NCI-H774 (cell line): ENCODE data around the gene RAD51B.

Source experiments
- DNase-seq: peaks from one replicate; lab custom pipeline; 2025; lab: John Stamatoyannopoulos, UW

RAD51B gene

DNA sequence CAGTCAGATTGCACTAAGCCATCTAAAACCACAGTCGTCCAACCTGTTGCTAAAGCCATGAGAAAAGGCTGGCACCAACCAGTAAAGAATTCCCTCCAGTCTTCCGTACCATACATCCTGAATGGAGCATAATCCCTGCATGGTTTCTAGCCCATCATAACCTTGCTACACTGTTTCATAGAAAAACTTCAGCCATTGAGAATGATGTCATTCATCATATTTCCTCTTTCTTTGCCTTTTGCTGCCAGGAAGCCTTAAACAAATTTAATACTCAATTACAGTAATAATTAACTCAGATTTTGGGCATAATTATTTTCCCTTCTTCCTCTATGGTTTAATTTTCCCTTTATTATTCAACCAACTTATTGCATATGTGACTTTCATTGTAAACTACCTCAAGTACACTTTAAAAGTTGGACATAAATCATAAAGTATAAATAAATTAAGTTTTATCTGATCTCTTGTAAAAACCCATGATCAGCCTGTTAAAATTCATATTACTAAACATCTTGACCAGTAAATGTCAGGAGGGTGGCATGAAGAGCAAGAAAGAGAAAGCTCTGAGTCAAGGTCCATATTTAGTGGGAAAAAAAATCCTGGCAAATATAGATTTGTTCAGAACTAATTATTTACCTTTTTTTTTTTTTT, 708.6 kb downstream of the RAD51B start:
- DNase-seq: no peak

DNA sequence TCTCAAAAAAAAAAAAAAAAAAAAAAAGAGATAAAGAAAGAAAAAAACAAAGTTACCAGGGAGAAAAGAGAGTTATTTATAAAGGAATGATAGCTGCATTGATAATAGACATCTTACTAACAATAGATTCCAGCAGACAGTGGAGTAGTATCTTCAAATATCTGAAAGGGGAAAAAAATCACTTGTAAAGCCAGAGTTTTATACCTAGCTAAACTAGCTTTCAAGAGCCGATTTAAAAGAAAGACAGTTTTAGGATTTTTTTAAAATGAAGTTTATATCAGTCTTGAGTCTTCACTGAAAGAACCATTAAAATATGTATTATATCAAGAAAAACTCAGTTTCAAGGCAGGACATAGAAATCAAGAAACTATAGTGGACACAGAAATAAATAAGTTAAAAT, 710.9 kb downstream of the RAD51B start:
- DNase-seq: no peak

DNA sequence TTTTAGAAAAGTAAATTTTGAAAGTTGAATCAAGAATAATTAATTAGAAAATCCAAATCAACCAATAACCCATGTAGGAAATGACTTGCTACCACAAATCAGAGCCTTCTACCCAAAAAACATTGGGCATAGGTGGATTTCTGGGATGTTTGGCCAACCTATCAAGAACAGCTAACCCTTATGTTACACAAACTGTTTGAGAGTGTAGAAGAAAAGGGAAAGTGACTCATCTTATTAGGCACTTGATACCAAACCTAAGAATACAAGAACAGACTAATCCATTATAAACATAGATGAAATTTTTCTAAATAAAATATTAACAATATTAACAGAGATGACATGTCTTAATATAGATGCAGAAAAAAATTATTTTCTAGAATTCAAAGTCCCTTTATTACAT, 712.9 kb downstream of the RAD51B start:
- DNase-seq: no peak

DNA sequence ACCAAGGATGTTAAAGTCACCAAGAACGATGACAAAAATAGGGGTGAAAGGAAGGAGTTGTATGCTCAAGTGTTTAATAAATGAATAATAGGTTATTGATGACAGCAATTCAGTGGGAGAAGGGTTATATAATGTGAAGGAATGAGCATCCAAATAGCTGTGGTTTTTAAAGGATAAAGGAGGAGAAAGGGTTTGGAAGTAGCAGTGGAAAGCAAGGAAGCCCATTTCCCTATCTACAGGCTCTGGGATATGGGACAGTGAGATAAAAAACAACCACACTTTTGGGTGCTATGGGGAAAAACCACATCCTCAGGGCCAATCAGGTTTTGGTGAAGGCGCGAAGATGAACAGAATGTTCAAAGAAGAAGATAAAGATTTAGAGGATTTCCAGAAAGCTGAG, 714.7 kb downstream of the RAD51B start:
- no peak for DNase-seq

- no peak for DNase-seq
These were observed 715.9 kb downstream of the RAD51B start for GRCh38 chr14:68535404-68536017.

GRCh38 chr14:68536018-68536410, 716.4 kb downstream of the RAD51B start:
- no peak for DNase-seq

GRCh38 chr14:68538639-68539038, 719.1 kb downstream of the RAD51B start:
- DNase-seq: no peak

DNA sequence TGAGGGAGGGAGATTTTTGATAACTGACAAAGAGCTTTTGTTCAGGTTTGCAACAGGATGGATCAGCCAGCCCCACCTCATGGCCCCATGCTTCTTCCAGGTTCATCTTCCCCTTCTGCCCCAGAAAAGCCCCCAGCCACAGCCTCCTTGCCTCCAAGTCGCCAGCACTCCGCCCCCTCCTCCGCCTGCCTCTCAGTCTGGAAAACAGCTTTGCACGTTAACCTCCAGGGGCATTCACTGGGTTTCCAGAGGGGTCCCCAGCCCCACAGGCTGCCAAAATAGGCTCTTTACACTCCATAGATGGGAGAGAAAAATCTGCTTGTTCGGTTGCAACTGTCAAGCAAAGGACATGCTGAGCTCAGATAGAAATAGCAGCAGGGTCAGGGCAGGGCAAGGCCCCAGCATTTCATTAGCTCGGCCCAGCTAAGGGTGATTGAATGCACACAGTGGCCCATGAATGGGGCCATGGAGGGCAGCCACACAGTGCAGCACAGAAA, 719.7 kb downstream of the RAD51B start:
- no peak for DNase-seq

- DNase-seq: no peak
These were observed 720.2 kb downstream of the RAD51B start for GRCh38 chr14:68539789-68540188.

GRCh38 chr14:68541178-68541896, 721.8 kb downstream of the RAD51B start:
- no peak for DNase-seq

DNA sequence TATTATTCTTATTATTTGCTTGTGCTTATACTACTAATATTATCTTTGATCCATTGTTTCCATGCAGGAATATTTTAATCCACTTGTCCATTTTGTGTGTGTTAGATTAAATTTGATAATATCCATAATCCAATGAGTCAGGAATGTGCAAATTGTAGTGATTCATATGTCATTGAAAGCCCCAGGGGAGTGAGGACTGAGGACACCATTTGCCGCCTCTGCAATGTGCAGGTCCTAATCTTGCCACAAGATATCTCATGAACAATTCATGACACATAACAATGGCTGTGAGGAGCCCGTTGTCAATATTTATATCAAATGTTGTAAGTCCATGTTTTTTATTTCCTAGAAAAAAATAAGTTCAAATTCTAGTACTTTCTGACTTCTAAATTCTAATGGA, 722.8 kb downstream of the RAD51B start:
- no peak for DNase-seq

DNA sequence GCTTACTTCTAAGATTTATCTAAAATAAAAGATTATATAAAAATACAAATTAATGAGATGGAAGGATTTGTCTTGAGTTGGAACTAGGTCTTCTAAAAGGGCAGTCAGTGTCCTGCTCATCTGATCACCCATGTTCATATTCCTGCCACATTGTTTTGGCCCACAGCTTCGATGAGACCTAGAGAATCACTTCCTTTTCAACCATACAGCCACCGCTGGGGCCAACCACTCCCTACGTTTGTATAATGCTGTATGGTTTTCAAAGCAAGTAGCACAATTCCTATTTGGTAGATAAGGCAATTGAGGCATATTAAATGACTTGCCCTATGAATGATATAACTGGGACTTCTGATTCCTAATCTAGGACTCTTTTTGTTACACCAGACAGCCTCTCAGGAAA, 723.9 kb downstream of the RAD51B start:
- DNase-seq: no peak

DNA sequence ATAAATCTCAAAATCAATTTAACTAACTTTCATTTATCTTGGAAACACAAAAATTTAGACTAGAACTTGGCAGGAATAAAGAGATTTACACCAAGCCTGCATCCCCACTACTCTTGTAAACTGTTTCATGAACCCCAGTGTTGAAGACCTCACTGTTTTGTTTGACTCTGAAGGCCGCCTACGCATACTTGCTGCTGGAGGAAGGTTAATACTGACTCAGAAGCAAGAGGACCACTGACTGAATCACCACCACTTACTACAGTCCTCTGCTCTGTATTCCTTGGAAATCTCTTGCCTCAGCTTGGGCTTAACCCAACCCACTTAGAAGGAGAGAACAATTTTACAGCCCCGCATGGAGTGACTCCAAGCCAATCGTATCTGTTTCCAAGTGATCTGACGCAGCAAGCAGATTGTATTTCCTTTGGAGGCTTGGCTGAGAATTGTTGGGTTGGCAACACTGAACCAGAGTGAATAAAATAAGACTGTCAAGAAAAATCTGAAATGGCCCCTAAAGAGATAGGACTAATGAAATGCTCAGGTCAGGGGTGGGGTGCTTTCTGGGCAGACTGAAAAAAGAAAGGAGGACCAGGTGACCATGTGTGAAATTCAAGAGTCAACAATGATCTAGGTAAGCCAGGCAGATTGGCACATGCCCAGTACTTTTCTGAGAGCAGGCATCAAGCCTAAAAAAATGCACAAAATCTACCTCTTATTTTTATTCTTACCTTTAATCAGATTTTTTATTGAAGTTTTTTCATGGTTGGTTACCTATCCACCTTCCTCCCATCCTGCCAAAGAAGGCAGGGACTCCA, 724.7 kb downstream of the RAD51B start:
- DNase-seq: no peak

DNA sequence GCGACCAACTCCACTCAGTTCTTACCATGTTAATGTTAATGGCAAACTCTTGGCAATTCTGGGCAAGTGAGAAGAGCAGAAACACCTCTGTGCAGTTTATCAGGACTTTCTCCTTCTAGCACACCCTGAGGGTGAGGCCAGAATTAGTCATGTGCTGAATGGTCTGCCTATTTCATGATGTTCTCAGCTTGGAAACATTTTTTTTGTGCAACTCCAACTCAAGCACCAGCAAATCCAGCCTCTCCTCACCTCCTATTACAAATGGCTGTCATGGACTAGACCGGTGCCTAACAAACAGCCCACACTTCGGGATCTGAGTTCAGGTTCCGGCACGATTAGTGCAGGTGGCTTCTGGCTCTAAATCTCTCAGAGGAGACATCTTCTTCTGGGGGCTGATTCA, 727.3 kb downstream of the RAD51B start:
- DNase-seq: no peak

DNA sequence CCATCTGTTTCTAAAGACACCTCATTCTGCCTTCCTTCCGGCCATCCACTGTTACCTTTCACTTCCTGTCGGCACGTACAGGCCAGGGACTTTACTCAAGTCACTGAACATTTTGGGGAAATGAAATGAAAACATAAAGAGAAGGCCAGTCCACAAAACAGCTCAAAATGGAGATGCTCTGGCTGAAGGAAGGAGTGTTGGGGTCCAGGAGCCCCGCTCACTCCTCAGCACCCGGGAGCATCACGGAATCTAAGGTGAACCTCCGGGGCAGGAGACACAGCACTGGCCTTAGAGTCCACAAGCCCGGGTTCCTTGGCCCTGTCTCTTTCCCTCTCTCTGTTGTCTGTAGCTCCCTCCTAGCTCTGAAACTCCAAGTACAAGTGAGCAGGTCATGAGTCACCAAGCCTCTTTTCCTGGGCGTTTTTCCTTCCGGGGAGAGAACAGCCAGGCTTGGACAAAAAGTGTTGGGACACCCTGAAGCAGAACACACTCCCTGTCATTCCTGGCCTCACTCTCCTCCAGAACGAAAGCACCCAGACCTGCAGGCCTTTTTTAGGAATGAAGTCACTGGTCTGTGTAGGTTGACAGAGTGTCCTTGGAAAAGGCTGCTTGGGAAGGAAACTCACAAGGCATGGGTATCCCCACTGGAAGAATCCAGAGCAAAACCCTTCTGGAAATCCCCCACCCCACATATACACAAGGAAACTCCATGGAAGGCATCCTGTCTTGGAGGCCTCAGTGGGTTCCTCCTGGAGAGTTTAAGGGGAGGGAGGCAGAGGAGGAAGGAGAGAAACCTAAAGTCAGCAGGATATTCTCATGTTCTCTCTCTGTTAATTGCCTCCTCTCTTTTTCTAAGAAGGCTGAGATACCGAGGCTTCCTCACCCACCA, 728.0 kb downstream of the RAD51B start:
- no peak for DNase-seq

DNA sequence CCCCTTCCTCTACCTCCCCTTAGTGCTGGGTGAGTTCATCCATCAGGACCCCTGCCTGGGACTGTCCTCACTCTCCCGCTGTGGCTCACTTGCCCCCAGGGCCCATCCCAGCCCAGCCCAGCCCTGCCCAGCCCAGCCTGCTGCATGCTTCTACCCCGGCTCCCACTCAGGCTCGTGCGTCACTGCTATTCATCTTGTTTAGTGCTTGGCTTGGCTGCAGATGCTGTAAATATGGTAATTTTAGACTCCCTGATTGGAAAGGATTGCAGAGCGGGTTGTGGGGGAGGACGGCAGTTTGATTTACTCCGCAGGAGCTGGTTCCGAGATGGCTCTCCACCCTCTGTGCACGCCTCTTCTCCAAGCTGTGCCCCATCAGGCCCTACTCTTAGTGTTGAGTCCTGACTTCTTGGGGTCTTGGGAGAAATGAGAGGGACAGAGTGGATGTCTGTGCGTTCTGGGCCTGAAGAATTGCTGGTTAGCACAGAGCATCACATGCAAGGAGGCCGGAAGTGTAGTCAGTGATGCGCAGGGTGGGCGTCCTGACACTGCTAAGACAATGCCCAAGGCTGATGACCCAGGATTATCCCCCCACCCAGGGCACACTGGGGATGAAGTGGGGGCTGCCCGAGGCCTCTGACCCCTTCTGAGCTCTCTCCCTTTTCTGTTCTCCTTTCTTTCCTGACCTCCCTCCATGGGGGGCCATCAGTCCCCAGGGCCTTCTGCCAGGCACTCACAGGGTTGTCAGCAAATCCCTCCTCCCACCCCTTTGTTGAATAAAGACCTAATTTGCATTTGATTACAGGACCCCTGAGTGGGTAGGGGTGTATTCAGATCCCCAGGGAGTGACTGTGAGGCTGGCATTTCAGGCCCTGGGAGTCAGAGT, 728.9 kb downstream of the RAD51B start:
- DNase-seq: no peak

DNA sequence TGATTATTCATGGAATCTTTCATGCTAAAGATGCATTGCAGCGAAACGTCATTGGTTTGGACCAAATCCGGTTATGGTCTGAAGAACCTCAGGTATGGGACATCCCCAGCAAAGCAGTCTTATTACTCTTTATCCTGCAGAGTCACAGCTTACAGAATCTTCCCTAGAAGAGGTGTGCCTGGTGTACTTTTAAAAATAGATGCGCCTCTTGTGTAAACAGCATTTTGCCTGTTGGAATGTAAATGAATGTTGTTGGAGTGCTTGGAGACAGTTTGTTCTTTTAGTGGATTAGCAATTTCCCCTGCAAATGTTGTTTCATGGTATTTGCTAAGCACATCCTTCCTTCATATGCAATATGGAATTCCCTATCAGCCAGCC, 730.7 kb downstream of the RAD51B start:
- no peak for DNase-seq

GRCh38 chr14:68551045-68551683, 731.6 kb downstream of the RAD51B start:
- DNase-seq: no peak

DNA sequence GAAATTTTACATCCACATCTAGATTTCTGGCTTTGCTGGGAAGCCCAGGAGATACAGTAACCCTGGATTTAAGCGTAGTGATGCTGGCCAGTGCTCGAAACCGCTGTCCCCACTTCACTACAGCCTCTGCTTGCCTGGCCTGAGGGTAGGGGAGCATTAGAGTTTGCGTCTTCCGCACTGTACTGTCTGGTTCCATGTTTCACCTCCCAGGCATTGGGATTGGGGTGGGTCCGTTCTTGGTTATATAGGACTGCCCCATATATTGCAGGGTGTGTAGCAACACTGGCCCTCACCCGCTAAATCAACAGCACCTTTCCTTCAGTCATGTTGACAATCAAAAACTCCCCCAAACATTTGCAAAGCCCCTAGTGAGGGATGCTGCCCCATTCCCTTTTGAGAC, 732.5 kb downstream of the RAD51B start:
- DNase-seq: no peak

GRCh38 chr14:68552602-68553001, 733.0 kb downstream of the RAD51B start:
- DNase-seq: no peak
